Endothelial cell of umbilical vein (primary cell): ENCODE results near the gene SIRPA.

Source experiments
- EZH2 ChIP-seq: IDR thresholded peaks from 2 replicates; pipeline ENCODE4 v1.6.1; 2012; ENCODE audit warnings: borderline replicate concordance, low read depth, mild to moderate bottlenecking, moderate library complexity, low read length, inconsistent platforms; ENCODE audit not compliant: severe bottlenecking
- FOS ChIP-seq: IDR thresholded peaks from 2 replicates; pipeline ENCODE4 v1.6.1; 2011; ENCODE audit warnings: mild to moderate bottlenecking, low read length, moderate library complexity, borderline replicate concordance; ENCODE audit not compliant: insufficient read depth
- GATA2 ChIP-seq: IDR thresholded peaks from 2 replicates; pipeline ENCODE4 v1.7.0; 2011; ENCODE audit warnings: low read depth, mild to moderate bottlenecking, moderate library complexity, mixed read lengths, low read length; ENCODE audit not compliant: insufficient read length, insufficient read depth
- JUN ChIP-seq: IDR thresholded peaks from 2 replicates; pipeline ENCODE4 v1.6.1; 2011; ENCODE audit warnings: borderline replicate concordance, low read depth; ENCODE audit not compliant: insufficient read length, insufficient read depth
- MAX ChIP-seq: IDR thresholded peaks from 2 replicates; pipeline ENCODE4 v1.6.1; 2011; ENCODE audit not compliant: insufficient read depth, insufficient read length
- MYC ChIP-seq: IDR thresholded peaks from one replicate; pipeline ENCODE4 v1.6.1; 2011; ENCODE audit warnings: mild to moderate bottlenecking, low read depth, low read length
- POLR2A ChIP-seq: IDR thresholded peaks from 2 replicates; pipeline ENCODE4 v1.6.1; 2012; ENCODE audit warnings: low read depth, mild to moderate bottlenecking, control low read depth, low read length
- POLR2AphosphoS5 ChIP-seq: IDR thresholded peaks from 2 replicates; pipeline ENCODE4 v1.6.1; 2012; ENCODE audit warnings: low read depth, mild to moderate bottlenecking, control low read depth, low read length, moderate library complexity; ENCODE audit not compliant: insufficient read depth
- TF ChIP-seq, protein P1 (sequence below), 2 donors: IDR thresholded peaks; 1 replicate in 1 of 2; 2 replicates in 1 of 2; pipeline ENCODE4 v1.5.1; 2011; ENCODE audit warnings: low read length in 2 of 2, mild to moderate bottlenecking in 2 of 2, moderate library complexity in 2 of 2, control low read depth in 1 of 2, inconsistent platforms in 1 of 2, low read depth in 1 of 2; ENCODE audit not compliant: insufficient read depth in 1 of 2; ENCODE audit errors: extremely low read depth in 1 of 2

- TF ChIP-seq POLR2AphosphoS5 (no peak), EZH2 (no peak), MAX (no peak), POLR2A (no peak), GATA2 (no peak), JUN (no peak), MYC (no peak), FOS (no peak)
- TF ChIP-seq, protein P1, sequence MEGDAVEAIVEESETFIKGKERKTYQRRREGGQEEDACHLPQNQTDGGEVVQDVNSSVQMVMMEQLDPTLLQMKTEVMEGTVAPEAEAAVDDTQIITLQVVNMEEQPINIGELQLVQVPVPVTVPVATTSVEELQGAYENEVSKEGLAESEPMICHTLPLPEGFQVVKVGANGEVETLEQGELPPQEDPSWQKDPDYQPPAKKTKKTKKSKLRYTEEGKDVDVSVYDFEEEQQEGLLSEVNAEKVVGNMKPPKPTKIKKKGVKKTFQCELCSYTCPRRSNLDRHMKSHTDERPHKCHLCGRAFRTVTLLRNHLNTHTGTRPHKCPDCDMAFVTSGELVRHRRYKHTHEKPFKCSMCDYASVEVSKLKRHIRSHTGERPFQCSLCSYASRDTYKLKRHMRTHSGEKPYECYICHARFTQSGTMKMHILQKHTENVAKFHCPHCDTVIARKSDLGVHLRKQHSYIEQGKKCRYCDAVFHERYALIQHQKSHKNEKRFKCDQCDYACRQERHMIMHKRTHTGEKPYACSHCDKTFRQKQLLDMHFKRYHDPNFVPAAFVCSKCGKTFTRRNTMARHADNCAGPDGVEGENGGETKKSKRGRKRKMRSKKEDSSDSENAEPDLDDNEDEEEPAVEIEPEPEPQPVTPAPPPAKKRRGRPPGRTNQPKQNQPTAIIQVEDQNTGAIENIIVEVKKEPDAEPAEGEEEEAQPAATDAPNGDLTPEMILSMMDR (IDR thresholded peaks at IDR 0.05; ENCODE audit: extremely low read depth in 1 of 2, insufficient read depth in 1 of 2, low read depth in 1 of 2, low read length in 2 of 2), result no peak
Observed at GRCh38 chr20:1917786-1918185, 22.6 kb downstream of the SIRPA start.
